Measurements from ENCODE around the gene ITGA7.

The ITGA7 gene, protein sequence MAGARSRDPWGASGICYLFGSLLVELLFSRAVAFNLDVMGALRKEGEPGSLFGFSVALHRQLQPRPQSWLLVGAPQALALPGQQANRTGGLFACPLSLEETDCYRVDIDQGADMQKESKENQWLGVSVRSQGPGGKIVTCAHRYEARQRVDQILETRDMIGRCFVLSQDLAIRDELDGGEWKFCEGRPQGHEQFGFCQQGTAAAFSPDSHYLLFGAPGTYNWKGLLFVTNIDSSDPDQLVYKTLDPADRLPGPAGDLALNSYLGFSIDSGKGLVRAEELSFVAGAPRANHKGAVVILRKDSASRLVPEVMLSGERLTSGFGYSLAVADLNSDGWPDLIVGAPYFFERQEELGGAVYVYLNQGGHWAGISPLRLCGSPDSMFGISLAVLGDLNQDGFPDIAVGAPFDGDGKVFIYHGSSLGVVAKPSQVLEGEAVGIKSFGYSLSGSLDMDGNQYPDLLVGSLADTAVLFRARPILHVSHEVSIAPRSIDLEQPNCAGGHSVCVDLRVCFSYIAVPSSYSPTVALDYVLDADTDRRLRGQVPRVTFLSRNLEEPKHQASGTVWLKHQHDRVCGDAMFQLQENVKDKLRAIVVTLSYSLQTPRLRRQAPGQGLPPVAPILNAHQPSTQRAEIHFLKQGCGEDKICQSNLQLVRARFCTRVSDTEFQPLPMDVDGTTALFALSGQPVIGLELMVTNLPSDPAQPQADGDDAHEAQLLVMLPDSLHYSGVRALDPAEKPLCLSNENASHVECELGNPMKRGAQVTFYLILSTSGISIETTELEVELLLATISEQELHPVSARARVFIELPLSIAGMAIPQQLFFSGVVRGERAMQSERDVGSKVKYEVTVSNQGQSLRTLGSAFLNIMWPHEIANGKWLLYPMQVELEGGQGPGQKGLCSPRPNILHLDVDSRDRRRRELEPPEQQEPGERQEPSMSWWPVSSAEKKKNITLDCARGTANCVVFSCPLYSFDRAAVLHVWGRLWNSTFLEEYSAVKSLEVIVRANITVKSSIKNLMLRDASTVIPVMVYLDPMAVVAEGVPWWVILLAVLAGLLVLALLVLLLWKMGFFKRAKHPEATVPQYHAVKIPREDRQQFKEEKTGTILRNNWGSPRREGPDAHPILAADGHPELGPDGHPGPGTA

DNA sequence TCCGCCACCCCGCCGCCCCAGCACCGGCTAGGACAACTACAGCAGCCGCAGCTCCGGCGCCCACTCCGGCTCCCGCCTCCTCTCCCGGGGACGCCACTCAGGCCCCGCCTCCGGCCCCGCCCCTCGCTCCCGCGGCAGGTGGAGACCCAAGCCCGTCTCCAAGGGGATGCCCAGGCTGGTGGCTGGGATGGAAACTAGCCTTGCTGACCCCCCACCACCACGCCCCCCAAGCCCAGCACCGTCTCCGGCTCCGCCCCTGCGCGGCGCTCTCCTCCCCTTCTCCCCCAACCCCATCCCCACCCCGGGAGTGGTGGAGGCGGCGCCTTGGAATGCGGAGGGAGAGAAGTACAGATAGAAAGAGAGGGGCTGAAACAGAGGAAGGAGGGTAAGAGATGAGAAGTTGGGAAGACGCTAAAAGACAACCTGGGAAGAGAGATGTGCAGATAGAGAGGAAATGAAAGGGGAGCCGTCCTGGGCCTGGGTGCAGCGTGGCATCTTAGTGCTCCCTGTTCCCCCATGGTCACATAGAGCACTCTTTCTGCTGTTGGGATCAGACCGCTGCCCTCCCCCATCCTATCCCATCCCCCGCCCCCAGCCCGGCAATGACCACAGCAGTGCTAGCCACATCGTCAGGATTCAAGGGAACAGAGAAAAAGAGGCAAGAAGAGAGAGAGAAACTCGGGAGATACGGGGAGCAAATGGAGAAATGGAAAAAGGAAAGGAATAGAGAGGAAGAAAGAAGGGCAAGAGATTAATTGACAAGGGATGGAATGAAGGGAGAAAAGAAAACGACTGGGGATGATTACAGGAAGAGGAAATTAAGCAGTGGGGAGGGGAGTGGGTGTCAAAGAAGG lies at the start of gene ITGA7:
TSS of gene ITGA7 (minus strand) at position 64 of the 854 bp plus-strand sequence. CDS start 222 bp downstream, outside the sequence.
- DNase-seq (ENCODE audit: low read depth in 2 of 2) = peak in 1 of 2 donors; percentile 42

DNA sequence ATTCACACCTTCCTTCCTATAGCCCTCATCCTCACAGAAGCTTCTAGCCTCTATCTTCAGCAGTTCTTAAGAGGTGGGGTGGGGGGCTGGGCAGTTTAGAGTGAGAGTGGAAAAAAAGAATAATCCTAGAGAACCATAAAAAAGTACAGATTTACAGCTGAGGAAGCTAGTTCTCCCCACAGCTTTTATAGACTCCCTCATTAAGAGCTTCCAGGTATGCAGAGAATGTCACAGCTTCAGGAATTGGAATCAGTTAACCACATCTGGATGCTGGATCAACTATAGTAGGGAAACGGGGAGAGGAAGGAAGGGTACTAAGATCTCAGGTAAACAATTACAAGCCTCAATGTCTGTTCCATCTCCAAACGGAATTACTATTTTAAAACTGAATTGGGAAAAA lies 47.5 kb upstream of the ITGA7 start:
- DNase-seq (ENCODE audit: low read depth in 2 of 2) = no peak

DNA sequence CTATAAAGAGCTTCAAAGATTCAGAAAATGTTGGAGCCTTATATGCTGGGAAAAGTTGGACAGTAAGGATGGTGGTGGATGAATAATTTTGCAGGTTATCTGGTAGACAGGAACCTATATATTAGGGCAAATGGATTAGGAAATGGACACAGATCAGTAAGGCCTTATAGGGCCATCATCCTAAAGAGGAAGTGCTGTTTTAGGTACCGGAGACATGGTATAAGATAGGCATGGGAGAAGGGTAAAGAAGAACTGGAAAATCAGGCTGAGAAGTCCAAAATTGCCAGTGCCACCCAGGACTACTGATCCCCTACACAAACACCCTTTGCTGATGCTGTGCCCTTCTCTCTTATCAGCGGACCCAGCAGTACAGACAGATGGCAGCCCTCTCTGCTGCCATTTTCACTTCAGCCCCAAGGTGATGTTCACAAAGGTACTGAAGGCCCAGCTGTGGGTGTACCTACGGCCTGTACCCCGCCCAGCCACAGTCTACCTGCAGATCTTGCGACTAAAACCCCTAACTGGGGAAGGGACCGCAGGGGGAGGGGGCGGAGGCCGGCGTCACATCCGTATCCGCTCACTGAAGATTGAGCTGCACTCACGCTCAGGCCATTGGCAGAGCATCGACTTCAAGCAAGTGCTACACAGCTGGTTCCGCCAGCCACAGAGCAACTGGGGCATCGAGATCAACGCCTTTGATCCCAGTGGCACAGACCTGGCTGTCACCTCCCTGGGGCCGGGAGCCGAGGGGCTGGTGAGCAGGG lies 40.7 kb upstream of the ITGA7 start:
- no peak for DNase-seq (ENCODE audit: low read depth in 2 of 2)

DNA sequence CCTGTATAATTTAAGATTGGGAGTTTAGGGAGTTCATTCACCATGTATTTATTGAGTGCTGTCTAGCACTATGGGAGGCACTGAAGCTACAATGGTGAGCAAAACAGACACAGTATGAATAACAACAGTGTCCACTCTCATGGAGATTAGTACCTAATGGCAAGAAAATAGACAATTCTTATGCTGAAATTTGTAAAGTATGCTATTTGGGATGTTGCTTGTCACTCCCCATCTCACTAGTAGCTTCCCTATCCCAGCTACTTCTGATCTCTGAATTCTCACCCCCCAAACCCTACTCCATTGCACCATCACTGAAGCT lies 39.2 kb upstream of the ITGA7 start:
- DNase-seq (ENCODE audit: low read depth in 2 of 2) = no peak

DNA sequence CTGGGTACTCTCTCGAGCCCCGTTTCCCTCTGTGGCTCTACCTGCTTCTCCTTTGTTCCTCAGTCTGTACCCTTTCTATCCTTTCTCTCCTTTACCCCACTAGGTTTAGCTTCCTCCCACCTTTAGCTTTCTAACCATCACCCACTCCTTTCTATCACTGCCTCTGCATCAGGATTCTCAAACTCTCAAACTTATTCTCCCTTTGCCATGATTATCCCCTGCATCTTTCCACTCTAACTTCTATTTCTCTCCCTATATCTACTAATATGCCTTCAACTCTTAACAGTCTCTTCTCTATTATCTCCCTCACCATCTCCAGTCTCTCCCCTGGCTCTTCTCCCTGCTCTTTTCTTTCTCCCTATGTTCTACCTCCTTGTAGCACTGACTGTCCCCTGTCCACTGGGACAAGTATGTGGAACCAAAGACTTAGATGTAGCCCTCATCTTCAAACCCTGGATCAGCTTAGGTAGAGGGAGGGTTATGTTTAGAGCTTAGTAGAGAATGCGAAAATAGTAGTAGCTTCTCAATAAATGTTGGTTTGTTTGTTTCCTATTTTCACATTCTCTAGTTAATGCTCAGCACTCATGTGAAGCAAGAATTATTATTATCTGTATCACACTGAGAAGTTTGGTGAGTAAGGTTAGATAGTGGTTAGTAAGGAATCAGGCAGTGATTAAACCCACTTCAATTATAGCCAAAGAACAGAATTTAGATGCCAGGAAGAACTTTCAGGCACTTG lies 38.6 kb upstream of the ITGA7 start:
- no peak for DNase-seq (ENCODE audit: low read depth in 2 of 2)

DNA sequence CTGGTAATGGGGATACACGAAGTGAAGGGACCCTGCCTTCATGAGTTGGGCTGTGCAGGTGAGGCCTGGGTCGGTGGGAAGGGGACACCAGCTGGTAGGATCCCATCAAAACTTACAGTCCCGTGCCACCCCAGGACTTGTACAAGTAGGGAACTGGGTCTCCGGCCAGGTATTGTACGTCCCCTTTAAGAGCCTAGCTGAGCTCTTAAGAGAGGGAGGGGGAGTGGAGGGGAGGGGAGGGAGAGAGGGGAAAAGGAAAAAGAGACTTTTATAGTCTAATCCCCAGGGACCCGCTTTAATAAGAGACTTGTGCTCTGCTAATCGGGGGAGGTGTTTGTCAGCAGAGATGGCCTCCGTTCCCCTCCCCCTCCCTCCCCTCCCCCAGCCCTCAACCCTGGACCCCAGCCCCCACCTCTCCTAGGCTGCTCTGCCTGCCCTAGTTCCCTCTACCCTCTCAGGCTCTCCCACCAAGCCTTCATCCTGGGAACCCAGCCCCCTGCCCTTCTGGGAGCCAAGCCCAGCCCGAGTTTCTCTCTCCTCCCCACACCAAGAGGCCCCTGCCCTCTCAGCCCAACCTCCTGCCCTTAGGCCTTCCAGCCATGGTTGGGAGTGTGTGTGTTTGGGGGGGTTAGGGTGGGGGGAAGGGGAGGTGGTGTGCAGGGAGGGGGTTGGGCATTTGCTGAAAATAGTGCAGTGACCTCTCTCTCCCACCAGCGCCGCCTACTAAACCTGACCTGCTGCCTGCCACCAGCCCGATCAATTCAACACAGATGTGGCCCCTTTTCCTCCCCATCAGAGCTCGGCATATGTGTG lies 37.9 kb upstream of the ITGA7 start:
- DNase-seq (ENCODE audit: low read depth in 2 of 2) = no peak

DNA sequence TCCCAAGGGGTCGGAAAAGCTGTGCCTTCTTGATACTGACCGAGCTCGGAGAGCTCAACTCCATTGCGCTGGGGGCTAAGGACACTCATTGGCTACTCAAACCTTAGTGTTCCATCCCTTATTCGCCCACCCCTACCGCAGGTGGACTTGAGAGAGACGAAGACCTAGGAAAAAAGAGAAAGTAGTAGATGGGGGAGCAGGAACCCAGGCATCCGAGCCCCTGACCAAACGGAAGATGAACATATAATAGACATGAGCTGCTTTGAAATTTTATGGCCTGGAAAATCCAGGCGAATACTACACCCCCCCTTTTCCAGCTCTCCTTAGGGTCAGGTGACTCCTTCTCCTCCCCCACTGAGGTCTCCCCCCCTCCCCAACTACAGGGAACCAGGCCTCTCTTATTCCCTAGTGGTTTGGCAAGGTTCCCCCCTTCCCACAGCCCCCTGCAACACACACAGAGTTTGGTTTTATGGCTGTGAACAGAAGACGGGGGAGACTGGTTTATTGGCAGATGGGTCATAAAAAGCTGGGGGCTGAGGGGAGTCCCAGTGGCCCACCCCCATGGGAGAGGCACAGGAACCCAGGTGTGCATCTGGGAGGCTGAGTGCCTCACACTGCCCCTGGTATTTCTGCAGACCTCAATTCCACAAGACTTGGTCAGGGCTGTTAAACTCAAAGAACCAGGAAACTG lies 36.8 kb upstream of the ITGA7 start:
- DNase-seq (ENCODE audit: low read depth in 2 of 2) = no peak

DNA sequence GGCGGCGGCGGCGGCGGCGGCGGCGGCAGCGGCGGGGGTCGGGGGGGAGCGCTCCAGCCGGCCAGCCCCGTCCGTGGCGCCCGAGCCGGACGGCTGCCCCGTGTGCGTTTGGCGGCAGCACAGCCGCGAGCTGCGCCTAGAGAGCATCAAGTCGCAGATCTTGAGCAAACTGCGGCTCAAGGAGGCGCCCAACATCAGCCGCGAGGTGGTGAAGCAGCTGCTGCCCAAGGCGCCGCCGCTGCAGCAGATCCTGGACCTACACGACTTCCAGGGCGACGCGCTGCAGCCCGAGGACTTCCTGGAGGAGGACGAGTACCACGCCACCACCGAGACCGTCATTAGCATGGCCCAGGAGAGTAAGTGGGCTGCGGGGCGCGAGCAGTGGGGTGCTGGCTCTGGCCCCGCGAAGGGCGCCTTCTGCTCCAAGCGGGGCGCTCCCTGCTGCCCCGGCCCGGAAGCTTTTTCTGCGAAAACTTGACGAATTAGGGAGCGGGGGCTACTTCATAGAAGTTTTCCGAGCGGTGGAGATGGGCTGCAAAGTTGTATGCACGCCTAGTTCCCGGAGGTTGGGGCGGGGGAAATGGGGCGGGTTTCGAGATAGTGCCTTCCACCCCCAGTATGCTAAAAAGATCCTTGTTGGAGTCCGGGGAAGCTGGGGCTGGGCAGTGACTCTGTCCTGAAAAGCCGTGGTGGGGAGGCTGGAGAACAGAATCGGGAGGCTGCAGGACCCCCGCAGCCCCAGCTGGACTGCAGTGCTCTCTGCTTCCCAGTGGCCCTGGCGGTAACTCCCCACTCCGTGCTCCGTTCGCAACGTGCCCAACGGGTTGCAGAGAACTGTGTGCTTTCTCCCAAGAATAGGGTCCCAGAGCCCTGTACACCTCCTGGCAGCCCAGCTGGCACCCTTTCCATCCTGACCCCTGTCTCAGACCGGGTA lies 36.0 kb upstream of the ITGA7 start:
- no peak for DNase-seq (ENCODE audit: low read depth in 2 of 2)

DNA sequence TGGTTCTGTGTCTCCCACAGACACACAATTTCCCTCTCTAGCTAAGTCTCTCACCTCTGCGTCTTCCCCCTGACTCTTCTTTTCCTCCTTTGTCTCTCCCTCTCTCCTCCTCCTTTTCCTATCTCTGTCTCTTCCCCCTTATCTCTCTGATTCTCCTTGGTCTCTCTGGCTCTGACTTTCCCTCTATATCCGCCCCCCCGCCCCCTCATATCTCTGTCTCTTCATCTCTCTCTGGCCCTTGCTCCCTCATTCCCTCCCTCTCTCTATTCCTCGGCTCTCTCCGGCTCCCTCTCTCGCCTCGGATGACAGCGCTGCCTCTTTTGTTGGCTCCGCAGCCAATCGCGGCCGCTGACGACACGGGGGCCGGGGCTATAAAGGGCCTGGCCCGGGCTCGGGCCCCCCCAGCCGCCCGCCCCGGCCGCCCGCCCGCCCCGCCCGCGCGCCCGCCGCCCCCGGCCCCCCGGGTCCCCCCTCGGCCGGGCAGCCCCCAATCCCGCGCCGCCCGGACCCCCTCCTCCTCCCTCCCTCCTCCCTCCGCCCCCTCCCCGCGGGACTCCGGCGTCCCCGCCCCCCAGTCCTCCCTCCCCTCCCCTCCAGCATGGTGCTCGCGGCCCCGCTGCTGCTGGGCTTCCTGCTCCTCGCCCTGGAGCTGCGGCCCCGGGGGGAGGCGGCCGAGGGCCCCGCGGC lies 35.2 kb upstream of the ITGA7 start, which contains the start of gene GDF11:
TSS of gene GDF11 (plus strand) at position 404 of the 687 bp plus-strand sequence. CDS start at position 599, 195 bp downstream.
- DNase-seq (ENCODE audit: low read depth in 2 of 2) = no peak

DNA sequence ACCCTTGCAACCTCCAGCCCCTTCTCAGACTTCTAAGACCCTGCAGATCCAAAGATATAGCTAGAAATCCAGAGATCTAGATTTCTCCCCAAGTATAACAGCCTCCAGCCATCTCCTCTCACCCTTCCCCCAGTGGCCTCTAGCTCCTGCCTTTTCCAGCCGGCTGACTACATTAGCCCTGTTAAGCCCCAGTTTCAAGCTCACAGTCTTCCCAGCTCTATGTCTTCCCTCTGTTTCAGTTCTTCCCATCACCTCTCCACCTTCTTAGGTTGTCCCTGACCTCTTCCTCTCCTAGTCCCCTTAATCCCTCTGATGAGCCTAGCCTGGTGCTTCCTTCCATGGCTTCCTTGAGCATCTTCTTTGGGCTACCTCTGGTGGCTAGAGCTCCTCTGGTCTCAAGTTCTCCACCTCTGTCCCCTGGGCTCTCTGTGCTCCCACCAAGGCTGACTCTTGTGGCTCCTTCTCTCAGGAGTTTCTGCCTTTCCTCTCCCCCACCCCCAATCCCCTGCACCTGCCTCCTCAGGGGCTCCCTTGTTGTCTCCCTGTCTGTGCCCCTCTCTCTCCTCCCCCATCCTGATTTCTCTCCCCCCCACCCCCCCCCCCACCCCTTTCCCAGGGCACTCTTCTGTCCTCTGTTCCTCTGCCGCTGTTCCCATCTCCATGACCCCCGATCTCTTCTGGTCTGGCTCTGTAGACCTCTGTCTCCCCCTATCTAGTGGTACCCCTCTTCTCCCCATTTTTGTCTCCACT lies 34.4 kb upstream of the ITGA7 start:
- no peak for DNase-seq (ENCODE audit: low read depth in 2 of 2)

DNA sequence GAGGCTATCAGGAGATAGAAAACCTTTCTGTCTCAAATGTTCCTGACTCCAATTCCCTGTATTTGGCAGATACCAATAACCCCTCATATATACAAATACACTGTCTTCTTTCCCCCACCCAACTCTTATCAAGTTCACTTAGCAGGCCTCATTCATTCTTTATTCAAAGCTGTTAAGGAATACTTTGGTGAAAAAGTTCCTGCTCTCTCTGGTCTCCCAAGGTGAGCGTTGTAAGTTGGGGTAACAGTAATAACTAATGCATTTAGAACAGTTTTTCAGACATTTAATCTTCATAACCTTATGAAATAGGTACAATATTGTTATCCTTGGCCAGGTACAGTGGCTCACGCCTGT lies 31.3 kb upstream of the ITGA7 start:
- no peak for DNase-seq (ENCODE audit: low read depth in 2 of 2)

DNA sequence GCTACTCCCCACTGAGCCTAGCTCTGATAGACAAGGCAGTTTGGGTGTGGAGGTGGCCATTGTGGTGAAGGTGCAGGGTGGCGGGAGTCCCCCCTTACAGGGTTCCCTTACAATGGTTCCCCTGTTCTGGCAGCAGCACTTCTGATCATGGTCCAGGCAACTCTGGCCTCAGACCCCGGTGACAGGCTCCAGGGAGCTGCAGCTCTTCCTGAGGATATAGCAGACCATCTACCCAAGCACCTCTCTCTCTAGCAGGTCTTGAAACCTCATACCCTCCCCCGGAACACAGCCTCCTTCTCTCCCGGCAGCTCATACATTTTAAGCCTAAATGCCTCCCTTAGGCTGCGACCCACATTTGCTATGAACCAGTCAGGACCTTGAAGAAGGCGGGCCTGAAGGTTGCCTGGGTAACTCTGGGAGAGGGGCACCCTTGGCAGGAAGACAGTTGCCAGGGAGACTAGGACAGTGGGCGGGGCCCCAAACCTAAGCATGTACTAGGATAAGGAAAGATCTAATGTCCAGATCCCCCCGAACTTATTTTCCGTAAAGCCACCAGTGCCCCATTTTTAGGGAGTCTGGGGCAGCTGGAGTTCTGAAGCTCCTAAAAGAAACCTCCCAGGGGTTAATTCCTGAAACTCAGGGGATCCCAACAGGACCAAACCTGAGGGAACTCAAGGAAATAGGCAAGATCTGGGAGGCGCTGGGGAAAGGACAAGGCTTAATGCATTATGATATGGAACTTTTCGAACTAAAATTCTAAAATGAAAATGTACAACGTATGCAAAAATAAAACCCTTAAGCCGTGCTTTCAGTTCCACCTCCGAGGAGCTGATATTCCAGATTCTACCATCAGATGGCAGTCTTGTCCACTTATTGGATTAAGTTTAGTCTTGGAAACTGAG lies 30.7 kb upstream of the ITGA7 start:
- peak; percentile 50 to 51 for DNase-seq (ENCODE audit: low read depth in 2 of 2)

DNA sequence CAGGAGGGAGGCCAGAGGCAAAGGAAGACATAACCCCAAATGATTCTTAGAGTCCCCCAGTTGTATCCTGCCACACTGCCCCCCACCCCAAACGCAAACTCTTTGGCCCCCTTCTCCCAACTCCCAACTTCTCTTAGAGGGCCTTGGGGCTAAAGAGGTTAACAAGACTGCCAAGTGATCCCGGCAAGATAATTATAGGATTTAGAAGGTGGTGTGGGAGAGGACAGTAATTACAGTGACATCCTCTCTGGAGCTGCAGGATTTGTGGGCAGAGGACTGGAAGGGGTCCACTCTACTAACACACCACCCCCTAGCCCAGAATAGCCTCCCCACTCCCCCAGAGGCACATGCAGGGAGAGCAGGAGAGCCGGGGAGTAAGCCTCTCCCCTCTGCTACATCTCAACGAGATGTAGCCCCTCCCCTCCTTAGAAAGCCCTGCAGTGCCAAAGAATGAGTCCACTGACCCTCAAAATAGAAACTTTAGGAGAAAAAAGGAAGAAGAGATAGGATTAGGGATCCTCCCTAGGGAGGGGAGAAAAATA lies 29.9 kb upstream of the ITGA7 start:
- no peak for DNase-seq (ENCODE audit: low read depth in 2 of 2)

DNA sequence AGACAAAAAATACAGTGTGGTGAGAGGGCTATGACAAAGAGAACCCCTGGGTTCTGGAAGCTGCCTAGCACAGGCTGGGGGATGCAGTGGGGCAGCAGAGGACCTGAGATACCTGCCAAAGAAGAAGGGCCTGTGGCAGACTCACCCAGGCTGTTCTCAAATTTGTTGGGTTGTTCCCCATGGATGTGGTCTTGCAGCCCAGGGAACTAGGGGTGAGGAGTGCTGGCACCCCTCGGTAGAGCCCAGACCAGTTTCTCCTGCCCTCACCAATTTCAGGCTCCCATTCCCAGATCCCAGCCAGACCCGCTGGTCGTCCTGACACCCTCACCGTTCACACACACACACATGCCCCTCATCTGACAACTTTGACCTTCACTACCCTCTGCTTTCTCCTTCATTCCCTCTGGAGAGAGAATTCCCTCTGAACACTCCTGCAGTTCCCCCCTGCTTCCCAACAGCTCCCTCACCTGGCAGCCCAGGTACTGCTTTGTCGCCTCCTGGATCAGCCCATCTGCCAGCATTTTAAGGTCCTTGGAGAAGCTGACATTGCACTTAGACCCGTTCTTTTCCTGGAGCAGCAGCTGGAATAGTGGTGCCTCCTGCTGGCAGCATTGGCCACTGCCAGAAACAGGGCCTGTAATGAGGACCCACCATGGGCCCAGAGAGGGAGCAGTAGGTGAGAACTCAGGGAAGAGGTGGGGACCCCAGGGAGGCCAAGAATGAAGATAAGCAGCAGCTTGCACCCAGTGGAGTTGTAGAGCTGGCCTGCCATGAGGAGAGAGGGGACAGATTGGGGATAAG lies 29.3 kb upstream of the ITGA7 start:
- DNase-seq (ENCODE audit: low read depth in 2 of 2) = no peak
